ENCODE results near the gene NSUN2.

DNA sequence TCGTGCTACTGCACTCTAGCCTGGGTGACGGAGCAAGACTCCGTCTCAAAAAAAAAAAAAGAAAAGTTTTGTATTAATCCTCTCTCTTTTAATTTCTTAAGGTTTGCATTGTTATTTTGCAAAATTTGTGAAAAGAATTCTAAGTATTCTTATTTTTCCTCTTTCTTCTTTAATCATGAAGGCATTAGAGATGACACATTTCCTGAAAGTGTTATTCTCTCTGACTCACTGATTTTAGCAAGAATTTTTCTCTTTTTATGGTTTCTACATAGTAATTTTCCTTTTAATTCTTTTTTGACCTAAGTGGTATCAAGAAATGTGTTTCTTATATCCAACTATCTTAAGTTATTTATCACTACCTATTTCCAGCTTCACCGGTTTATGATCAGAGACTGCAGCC, 78.0 kb downstream of the NSUN2 start:
- TF ChIP-seq ZNF549 (tag by site-specific recombination; IDR thresholded peaks at IDR 0.05) (no peak), GLI4 (tag by site-specific recombination; IDR thresholded peaks at IDR 0.05) (no peak), ZNF707 (tag by site-specific recombination; IDR thresholded peaks at IDR 0.05) (no peak), TCF7L2 (IDR thresholded peaks at IDR 0.05; ENCODE audit: borderline replicate concordance, low read depth, low read length) (no peak), ZBTB21 (tag by site-specific recombination; IDR thresholded peaks at IDR 0.05) (no peak), SETDB1 (IDR thresholded peaks at IDR 0.05; ENCODE audit: insufficient read length, low read length) (no peak), ZNF174 (tag by site-specific recombination; IDR thresholded peaks at IDR 0.05) (no peak)
- TF ChIP-seq, protein P1, sequence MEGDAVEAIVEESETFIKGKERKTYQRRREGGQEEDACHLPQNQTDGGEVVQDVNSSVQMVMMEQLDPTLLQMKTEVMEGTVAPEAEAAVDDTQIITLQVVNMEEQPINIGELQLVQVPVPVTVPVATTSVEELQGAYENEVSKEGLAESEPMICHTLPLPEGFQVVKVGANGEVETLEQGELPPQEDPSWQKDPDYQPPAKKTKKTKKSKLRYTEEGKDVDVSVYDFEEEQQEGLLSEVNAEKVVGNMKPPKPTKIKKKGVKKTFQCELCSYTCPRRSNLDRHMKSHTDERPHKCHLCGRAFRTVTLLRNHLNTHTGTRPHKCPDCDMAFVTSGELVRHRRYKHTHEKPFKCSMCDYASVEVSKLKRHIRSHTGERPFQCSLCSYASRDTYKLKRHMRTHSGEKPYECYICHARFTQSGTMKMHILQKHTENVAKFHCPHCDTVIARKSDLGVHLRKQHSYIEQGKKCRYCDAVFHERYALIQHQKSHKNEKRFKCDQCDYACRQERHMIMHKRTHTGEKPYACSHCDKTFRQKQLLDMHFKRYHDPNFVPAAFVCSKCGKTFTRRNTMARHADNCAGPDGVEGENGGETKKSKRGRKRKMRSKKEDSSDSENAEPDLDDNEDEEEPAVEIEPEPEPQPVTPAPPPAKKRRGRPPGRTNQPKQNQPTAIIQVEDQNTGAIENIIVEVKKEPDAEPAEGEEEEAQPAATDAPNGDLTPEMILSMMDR (tag by site-specific recombination; IDR thresholded peaks at IDR 0.05) = no peak
